GM18867 (cell line): Measurements from ENCODE around the gene DCUN1D3.
"Not testable (repeated sequence)": the region's sequence is repeated elsewhere in the genome, so short reads cannot be mapped to it uniquely, and the experiment has no call there.

Source experiments
- ATAC-seq: cut with Tn5 transposase; IDR thresholded peaks from one replicate; pipeline ENCODE4 v1.9.1; 2021; ENCODE audit warnings: mild to moderate bottlenecking, moderate library complexity; ENCODE audit not compliant: unreplicated experiment

Gene DCUN1D3

DNA sequence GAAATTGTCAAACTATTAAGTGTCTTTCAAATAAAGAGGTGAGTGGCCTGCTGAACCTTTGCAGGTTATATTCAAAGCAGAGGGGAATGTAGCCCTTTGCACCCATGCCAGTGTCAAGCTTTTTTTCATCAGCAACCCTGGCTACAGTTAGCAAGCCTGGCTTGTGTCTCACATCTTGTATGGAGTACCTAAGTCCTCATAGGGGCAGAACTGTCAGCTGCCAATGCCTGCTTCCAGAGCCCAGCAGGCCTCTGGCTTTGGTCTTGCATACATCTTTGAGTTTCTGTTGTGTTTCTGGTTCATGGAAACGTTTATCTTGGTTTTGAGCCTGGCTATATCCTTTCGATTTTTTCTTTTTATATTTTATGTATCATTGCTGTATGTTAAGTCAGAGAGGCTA lies 67.1 kb downstream of the DCUN1D3 start:
- ATAC-seq: no peak

GRCh38 chr16:20830372-20830771 lies 69.8 kb downstream of the DCUN1D3 start:
- no peak for ATAC-seq

GRCh38 chr16:20829536-20829935 lies 70.6 kb downstream of the DCUN1D3 start:
- ATAC-seq: no peak

GRCh38 chr16:20826039-20826566 lies 74.1 kb downstream of the DCUN1D3 start:
- ATAC-seq: no peak

- ATAC-seq: no peak
These were observed 77.4 kb downstream of the DCUN1D3 start for GRCh38 chr16:20822521-20823325.

DNA sequence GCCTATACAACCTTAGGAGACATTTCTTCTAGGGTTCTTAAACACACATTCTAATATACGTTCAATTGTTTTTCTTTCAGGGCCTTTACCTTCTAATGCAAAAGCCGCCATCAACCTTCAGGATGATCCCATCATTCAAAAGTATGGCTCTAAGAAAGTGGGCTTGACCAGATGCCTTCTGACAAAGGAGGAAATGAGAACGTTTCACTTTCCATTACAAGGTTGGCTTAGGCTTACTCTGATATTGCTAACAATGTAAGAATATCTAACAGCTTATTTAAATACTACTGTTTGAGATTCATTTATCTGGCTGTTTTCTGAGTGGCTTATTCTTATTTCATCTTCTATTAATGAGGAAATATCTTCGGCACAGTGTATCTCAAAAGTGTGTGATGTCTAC lies 78.5 kb downstream of the DCUN1D3 start:
- ATAC-seq: no peak

- no peak for ATAC-seq
These were observed 81.1 kb downstream of the DCUN1D3 start for GRCh38 chr16:20818929-20819585.

- no peak for ATAC-seq
These were observed 85.4 kb downstream of the DCUN1D3 start for GRCh38 chr16:20814784-20815183.

- ATAC-seq: no peak
These were observed 87.6 kb downstream of the DCUN1D3 start for GRCh38 chr16:20812510-20812909.

- no peak for ATAC-seq
These were observed 88.2 kb downstream of the DCUN1D3 start for GRCh38 chr16:20811889-20812439.

DNA sequence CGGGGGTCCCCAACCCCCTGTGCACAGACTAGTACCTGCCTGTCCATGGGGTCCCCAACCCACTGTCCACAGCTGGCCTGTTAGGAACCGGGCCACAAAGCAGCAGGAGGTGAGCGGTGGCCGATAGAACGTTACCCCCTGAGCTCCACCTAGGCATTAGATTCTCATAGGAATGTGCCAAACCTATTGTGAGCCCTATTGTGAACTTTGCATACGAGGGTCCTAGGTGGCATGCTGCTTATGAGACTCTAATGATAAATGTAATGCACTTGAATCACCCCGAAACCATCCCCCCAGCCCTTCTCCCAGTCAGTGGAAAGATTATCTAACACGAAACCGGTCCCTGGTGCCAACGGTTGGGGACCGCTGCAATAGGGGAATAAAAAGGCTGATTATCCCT lies 92.3 kb downstream of the DCUN1D3 start:
- ATAC-seq: no peak

- peak; percentile 79 for ATAC-seq
These were observed 93.7 kb downstream of the DCUN1D3 start, which contains the start of the genes ERI2 and REXO5 for GRCh38 chr16:20806168-20807050. Gene ERI2 (minus strand): TSS chr16:20806472. CDS start chr16:20806430, 42 bp downstream. Gene REXO5 (plus strand): TSS chr16:20806527. CDS start chr16:20806954, 427 bp downstream.

DNA sequence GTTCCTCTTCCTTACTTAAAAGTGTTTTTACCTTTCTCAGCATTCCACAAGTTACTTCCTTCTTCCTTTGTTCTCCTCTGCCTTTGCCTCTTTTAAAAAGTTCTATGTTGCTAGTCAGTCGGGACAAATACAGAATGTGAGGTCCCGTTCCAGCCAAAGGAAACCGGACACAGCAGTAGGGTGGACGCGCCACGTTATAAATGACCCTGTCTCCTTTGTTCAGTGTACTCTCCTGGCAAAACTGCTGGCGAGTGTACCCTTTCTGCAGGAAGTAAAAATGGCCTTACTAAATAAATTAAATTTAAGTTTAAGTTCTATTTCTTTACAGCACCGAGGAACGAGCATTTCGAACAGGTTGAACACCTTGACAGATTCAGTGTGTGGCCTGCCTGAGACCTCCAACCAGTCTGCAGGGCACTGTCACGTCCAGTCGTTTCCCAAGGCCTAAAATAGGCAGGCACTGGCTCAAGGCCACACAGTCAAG lies 94.4 kb downstream of the DCUN1D3 start:
- not testable (repeated sequence) for ATAC-seq
